Activated naive CD4-positive, alpha-beta T cell treated with anti-CD3 and anti-CD28 coated beads, Interleukin-2, amount 50 U/mL, for 72 hours (primary cell): Measurements from ENCODE around the gene KRT81. TPM values are rescaled to one million over a fixed set of nuclear protein-coding genes. Genes with fewer than 3 reads are reported as not detected.

Source experiments
- ATAC-seq, 2 donors: fragments of 150-1000 bp; cut with Tn5 transposase; 2 replicates each; pipeline ENCODE4 v1.10.0; 2021; ENCODE audit warnings: mild to moderate bottlenecking in 2 of 2, moderate library complexity in 2 of 2
- DNase-seq, 2 donors: peaks; one replicate each; pipeline ENCODE4 v3.0.0; 2021 to 2022; ENCODE audit warnings: low spot score in 2 of 2
- H3K27ac Mint-ChIP-seq, 2 donors: one replicate each; pipeline ENCODE4 v1.8.0; 2022; ENCODE audit warnings: mild to moderate bottlenecking in 2 of 2, mixed read lengths in 2 of 2
- H3K36me3 Mint-ChIP-seq, 2 donors: one replicate each; pipeline ENCODE4 v1.8.0; 2022; ENCODE audit warnings: mixed read lengths in 2 of 2
- H3K9me3 Mint-ChIP-seq, 2 donors: one replicate each; pipeline ENCODE4 v1.8.0; 2022; ENCODE audit warnings: mixed read lengths in 2 of 2
- total RNA-seq, 2 donors: library from RNA; stranded (reverse); gene quantifications; one replicate each; pipeline ENCODE4 v1.2.3, GENCODE V29; 2022

The KRT81 gene
- not detected for total RNA-seq

DNA sequence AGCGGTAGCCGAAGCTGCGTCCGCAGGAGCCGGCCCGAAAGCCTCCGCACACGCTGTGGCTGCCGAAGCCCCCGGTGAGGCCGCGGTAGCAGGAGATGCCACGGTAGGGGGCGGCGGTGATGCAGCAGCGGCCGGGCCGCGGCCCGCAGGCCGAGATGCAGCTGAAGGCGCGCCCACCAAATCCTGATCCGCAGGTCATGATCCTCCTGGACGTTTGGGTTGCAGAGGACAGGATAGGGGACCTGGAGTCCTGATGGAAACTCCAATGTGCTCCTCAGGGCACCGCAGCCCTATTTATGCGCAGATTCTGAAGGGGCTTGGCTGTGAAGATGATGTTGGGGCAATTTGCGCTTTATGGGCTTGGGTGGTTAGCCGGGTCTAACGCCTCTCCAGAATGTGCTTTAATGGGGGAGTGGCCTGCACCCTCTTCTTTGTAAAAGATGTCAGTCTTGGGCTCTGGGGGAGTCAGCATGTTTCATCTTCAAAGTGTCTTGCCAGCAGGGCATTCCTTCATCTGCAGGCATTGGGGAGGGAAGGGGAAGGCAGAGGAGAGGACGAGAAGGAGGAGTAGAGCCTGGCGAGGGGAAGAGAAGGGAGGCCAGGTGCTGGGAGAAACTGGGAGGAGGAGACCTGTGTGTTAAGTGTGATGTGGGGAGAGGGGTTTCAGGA, at the start of gene KRT81:
KRT81 (minus strand) TSS at position 268 of the 669 bp plus-strand sequence; CDS start at position 199, 69 bp downstream.
- DNase-seq (no peak), ATAC-seq (no peak)
- Mint-ChIP-seq H3K9me3 (no peaks in the 10 kb centered on the region), H3K36me3 (no peaks in the 10 kb centered on the region), H3K27ac (no peak within 1 kb of the TSS)

DNA sequence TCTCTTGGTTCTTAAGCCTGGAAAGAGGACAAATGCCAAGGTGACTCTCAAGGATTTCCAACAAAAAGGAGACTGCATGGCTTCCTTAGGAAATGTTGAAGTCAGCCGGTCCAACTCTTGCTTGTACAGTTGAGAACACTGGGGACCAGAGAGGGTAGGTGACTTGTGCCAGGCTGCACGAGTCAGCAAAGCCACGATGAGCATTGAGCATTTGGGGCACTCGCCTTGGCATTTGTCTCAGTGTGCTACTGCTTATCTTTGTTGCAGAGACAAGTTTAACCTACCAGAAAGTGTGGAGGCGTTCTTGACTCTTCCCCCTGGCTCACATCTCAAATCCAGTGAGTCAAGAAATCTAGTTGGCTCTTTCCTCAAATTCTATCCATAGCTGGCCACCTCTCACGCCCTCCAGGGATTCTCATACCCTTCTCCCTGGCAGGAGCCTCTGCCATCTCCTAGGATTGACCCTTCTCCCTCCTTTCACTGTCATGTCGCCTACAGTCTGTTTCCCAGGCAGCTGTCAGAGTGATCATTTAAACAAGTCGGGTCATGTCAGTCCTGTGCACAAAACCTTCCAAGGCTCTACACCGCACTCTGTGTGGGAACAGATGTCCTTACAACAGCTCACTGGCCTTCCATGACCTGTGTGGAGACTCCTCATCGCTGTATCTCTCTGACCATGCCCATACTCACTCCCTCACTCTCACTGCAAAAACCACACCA, 47.1 kb upstream of the KRT81 start:
- H3K27ac Mint-ChIP-seq = peak overlapping the region in 1 of 2 donors; percentile 10
- ATAC-seq = no peak
- DNase-seq = no peak
- H3K9me3 Mint-ChIP-seq = peaks cover 5% of the 10 kb centered on the region in 2 donors
- no peaks in the 10 kb centered on the region for H3K36me3 Mint-ChIP-seq

GRCh38 chr12:52337054-52337453, 45.7 kb upstream of the KRT81 start:
- DNase-seq = no peak
- Mint-ChIP-seq H3K36me3 (no peaks in the 10 kb centered on the region), H3K27ac (no peak overlapping the region), H3K9me3 (peaks cover 5% of the 10 kb centered on the region in 2 donors)
- ATAC-seq = no peak

- DNase-seq = no peak
- Mint-ChIP-seq H3K9me3 (peaks cover 5% of the 10 kb centered on the region in 2 donors), H3K36me3 (no peaks in the 10 kb centered on the region), H3K27ac (no peak overlapping the region)
- ATAC-seq = no peak
Measured at GRCh38 chr12:52336641-52337040, 45.3 kb upstream of the KRT81 start.

DNA sequence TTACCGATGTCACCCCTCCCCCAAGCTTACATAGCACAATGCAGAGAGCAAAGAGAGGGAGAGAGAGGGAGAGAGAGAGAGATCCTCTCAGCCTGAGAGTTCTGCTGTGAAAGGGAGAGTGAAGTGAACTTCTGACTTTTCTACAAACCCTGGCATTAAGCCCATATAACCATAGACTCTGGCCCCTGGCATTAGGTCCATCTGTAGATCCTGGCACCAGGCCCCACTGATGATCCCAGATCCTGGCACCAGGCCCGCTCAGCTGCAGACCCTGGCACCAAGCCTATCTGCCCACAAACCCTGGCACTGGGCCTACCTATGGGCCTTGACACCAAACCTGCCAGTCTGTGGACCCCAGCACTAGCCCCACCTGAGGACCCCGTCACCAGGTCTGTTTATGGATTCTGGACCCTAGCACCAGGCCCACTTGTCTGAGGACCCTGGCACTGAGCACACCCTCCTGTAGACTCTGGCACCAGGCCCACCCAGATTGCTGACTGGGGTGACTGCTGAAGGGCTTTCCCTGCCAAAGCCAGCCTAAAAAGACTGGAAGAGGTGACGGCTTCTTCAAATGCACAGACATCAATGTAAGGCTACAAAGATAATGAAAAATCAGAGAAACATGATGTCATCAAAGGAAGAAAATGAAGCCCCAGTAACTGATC, 44.4 kb upstream of the KRT81 start:
- Mint-ChIP-seq H3K9me3 (peaks cover 5% of the 10 kb centered on the region in 2 donors), H3K36me3 (no peaks in the 10 kb centered on the region), H3K27ac (no peak overlapping the region)
- ATAC-seq = no peak
- DNase-seq = no peak

DNA sequence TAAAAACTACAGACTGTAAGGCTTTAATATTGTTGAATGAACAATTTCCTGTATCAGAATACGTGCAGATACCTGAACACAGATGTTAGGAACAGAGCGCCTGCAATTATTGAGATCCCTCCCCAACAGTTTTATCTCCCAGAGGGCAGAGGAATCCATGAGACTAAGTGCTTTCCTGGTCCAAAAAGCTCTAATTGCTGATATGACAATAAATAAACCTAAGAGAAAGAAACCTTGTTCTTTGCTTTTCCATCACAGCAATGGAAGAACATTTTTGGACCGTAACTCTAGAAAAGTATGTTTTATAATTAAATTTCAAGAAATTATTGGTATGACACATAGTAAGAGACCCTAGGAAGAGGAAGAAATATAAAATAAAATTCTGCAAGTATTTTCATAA, 42.9 kb upstream of the KRT81 start:
- Mint-ChIP-seq H3K27ac (no peak overlapping the region), H3K36me3 (no peaks in the 10 kb centered on the region), H3K9me3 (peaks cover 5% of the 10 kb centered on the region in 2 donors)
- ATAC-seq = no peak
- DNase-seq = no peak

DNA sequence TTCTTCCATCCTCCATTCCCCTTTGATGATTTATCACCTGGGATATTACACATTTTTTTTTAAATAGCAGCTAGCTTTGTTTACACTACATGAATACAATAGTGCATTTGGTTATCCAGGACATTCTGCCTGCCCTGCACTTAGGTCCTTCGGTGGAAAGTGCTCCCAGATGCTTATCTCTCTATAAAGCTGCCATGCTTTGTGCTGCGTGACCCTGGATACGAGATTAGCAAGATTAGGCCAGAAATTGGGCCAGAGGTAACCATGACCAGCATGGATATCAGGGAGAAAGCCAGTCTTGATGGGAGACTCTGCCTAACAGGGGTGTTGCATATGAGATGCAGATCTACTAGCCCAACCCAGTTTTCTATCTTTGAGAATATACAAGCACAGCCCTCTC, 42.0 kb upstream of the KRT81 start:
- peaks cover 5% of the 10 kb centered on the region in 2 donors for H3K9me3 Mint-ChIP-seq
- H3K27ac Mint-ChIP-seq = no peak overlapping the region
- H3K36me3 Mint-ChIP-seq = no peaks in the 10 kb centered on the region
- DNase-seq (no peak), ATAC-seq (no peak)

- ATAC-seq = no peak
Measured at GRCh38 chr12:52332381-52332780, 41.0 kb upstream of the KRT81 start.

GRCh38 chr12:52331833-52332232, 40.5 kb upstream of the KRT81 start:
- H3K36me3 Mint-ChIP-seq = no peaks in the 10 kb centered on the region
- no peak overlapping the region for H3K27ac Mint-ChIP-seq
- DNase-seq (no peak), ATAC-seq (no peak)
- peaks cover 5% of the 10 kb centered on the region in 2 donors for H3K9me3 Mint-ChIP-seq

More at GRCh38 chr12:52332381-52332780, 41.0 kb upstream of the KRT81 start:
- Mint-ChIP-seq H3K9me3 (peaks cover 5% of the 10 kb centered on the region in 2 donors), H3K36me3 (no peaks in the 10 kb centered on the region), H3K27ac (no peak overlapping the region)
- no peak for DNase-seq

GRCh38 chr12:52331039-52331438, 39.7 kb upstream of the KRT81 start:
- H3K27ac Mint-ChIP-seq = no peak overlapping the region
- H3K9me3 Mint-ChIP-seq = no peaks in the 10 kb centered on the region
- no peaks in the 10 kb centered on the region for H3K36me3 Mint-ChIP-seq

DNA sequence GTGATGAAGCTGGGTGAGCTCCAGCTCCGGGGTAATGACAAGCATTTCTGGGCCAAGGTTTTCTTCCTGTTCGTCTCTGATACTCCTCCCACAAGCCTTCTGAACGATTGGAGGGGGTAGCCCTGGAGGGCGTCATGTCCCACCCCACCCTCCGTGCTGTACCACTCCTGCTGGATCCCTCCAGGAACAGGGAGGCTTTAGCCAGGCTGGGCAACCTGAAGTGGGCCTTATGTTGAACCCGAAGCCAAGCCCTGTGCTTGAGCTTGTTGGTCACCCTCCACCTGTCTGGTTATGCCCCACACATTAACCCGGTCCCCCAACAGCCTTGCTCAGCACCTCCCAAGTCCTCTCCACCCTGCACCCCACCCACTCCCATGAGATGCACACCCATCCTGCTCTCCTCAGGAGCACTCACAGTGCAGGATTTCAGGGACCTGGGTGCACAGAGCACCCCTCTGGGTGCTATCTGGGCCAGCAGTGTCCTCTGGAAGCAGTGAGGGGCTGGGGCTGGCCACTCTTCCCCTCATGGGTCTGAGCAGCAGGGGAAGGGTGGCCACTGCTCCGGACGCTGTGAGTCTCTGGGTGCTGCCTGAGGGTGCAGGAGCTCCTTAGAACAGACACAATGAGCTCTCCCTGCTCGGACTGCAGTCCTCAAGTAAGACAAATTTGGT, 36.6 kb upstream of the KRT81 start:
- ATAC-seq = peak in 1 of 2 donors; percentile 4
- DNase-seq = no peak
- Mint-ChIP-seq H3K36me3 (no peaks in the 10 kb centered on the region), H3K9me3 (no peaks in the 10 kb centered on the region), H3K27ac (peak overlapping the region in 1 of 2 donors; percentile 31)

More at GRCh38 chr12:52331039-52331438, 39.7 kb upstream of the KRT81 start:
- no peak for ATAC-seq
- DNase-seq = no peak

- Mint-ChIP-seq H3K36me3 (no peaks in the 10 kb centered on the region), H3K27ac (peak overlapping the region in 1 of 2 donors; percentile 31), H3K9me3 (no peaks in the 10 kb centered on the region)
- ATAC-seq = peak; percentile 98 to 99
- peak; percentile 65 to 77 for DNase-seq
Measured at GRCh38 chr12:52327052-52327829, 35.9 kb upstream of the KRT81 start.

DNA sequence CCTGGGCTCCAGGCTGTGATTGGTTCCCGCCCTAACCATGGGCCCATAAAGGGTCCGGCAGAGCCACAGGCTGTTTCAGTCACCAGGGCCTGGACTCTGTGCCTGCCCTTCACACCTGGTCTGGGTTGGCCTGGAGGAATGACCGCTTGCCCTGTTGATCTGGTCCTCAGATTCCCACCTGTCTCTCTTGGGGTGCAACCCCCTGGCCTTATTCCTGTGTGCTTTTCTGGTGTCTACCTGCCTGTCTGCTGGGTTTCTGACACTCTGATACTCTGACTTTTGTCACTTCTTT, 32.8 kb upstream of the KRT81 start:
- Mint-ChIP-seq H3K36me3 (no peaks in the 10 kb centered on the region), H3K9me3 (no peaks in the 10 kb centered on the region), H3K27ac (no peak overlapping the region)
- no peak for ATAC-seq
- no peak for DNase-seq

DNA sequence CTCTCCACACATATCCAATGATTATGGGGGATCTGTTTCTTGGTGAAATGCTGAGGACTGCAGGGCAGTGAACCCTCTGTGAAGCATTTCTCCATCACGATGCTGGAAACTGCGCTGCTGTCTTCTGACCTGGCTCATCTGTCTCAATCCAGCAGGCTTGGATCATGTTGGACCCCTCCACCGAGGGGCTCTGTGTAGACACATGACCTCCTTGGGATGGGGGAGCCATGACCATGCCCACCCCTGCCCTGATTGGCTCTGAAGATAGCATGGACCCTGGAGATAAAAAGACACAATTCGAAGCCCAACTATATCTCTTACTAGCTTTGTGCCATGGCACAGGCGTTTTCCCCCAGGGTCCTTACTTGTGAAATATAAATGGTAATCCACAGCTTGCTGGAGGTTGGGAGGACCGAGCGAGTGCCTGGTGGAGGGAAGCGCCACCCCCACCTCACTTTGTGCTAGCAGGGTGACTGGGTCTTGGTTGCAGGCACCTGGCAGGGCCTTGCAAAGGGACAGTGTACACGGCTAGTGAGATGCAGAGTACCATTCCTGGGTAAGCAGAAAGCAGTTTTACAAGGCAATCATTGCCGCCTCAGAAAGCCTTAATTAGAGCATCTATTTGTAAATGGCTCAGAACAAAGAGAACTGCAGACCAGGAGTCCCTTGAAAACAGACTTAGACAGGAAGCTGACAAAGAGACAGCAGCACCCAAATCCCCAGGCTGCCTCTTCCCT, 32.2 kb upstream of the KRT81 start:
- no peak for ATAC-seq
- no peak overlapping the region for H3K27ac Mint-ChIP-seq
- H3K36me3 Mint-ChIP-seq = no peaks in the 10 kb centered on the region
- DNase-seq = no peak
- H3K9me3 Mint-ChIP-seq = no peaks in the 10 kb centered on the region

- Mint-ChIP-seq H3K9me3 (no peaks in the 10 kb centered on the region), H3K36me3 (no peaks in the 10 kb centered on the region), H3K27ac (no peak overlapping the region)
- DNase-seq (no peak), ATAC-seq (no peak)
Measured at GRCh38 chr12:52323001-52323400, 31.7 kb upstream of the KRT81 start.

DNA sequence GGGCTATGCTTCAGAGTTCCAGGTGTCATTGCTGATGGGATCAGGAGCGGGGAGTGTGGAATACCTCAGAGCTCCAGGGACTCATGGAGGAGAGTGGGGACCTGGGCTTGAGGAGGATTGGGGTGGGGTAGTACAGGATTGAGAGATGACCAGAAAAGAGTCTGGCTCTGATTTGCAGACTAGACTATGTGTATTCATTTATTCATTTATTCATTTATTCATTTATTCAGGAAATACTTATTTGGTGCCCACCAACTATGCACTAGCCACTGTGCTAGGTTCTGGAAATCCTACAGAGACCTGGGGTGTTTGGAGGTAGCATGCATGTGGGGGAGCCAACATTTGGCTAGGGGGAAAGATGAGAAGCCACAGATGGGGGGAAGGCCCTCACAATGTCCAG, 30.7 kb upstream of the KRT81 start:
- Mint-ChIP-seq H3K36me3 (no peaks in the 10 kb centered on the region), H3K27ac (peak overlapping the region in 1 of 2 donors; percentile 23), H3K9me3 (no peaks in the 10 kb centered on the region)
- DNase-seq (no peak), ATAC-seq (no peak)
